Small intestine (tissue), 7 donors: ENCODE data around the gene CFAP65. TPM values are rescaled to one million over a fixed set of nuclear protein-coding genes. Genes with fewer than 3 reads are reported as not detected.

Experiments used
- DNase-seq, 2 donors: peaks; one replicate each; pipeline versions ENCODE4 v3.0.0 to v3.0.0-alpha.2; 2013
- FAIRE-seq: peaks from 2 replicates; lab custom pipeline; 2012; peaks lifted over from hg19 to GRCh38; lab: Jason Lieb, UNC
- H3K27ac ChIP-seq, 3 donors: one replicate each; pipeline ENCODE4 v1.5.1; 2013; ENCODE audit warnings: low read length in 2 of 3, mild to moderate bottlenecking in 2 of 3, control low read depth in 1 of 3, inconsistent platforms in 1 of 3, low read depth in 1 of 3, moderate library complexity in 1 of 3
- H3K27me3 ChIP-seq, 3 donors: one replicate each; pipeline ENCODE4 v1.6.1; 2013; ENCODE audit warnings: low read length in 3 of 3, inconsistent platforms in 1 of 3; ENCODE audit not compliant: control insufficient read depth in 3 of 3, insufficient read depth in 3 of 3
- H3K36me3 ChIP-seq, 3 donors: one replicate each; pipeline ENCODE4 v1.6.1; 2013; ENCODE audit warnings: low read length in 3 of 3, inconsistent platforms in 1 of 3, low read depth in 1 of 3, mild to moderate bottlenecking in 1 of 3, moderate library complexity in 1 of 3; ENCODE audit not compliant: control insufficient read depth in 3 of 3, insufficient read depth in 2 of 3
- H3K4me1 ChIP-seq, 3 donors: one replicate each; pipeline ENCODE4 v1.6.1; 2013; ENCODE audit warnings: low read length in 2 of 3, inconsistent platforms in 1 of 3, low read depth in 1 of 3, mild to moderate bottlenecking in 1 of 3, moderate library complexity in 1 of 3; ENCODE audit not compliant: control insufficient read depth in 3 of 3, insufficient read depth in 2 of 3
- H3K4me3 ChIP-seq, 3 donors: one replicate each; pipeline ENCODE4 v1.5.1; 2013; ENCODE audit warnings: low read length in 3 of 3, control low read depth in 1 of 3, inconsistent platforms in 1 of 3, low read depth in 1 of 3, mild to moderate bottlenecking in 1 of 3, moderate library complexity in 1 of 3
- H3K9me3 ChIP-seq, 2 donors: one replicate each; pipeline ENCODE4 v1.6.1; 2013; ENCODE audit warnings: low read depth in 1 of 2, low read length in 1 of 2; ENCODE audit not compliant: control insufficient read depth in 2 of 2, insufficient read depth in 1 of 2
- WGBS, 3 donors: extraction: QIAGEN DNeasy Blood & Tissue Kit; methylation state at CpG; one replicate each; pipeline ENCODE4 v1.1.7; 2013; 5-methylcytosine and 5-hydroxymethylcytosine counted together
- polyA plus RNA-seq, 4 donors: library from polyadenylated mRNA; stranded (reverse) in 3 of 4; unstranded in 1 of 4; fragments of 200-250 nt in 3 of 4; fragments of 120-200 nt in 1 of 4; gene quantifications; one replicate each; pipeline versions ENCODE4 v1.2.1 to v1.2.3, GENCODE V29; 2013
- donor health status: healthy with polysubstance abuse.
- donor health status: control.
- donor health status: control.
- donor health status: Bipolar disorder and iron deficiency.
- donor health status: healthy.

The CFAP65 gene
- polyA plus RNA-seq, 4 donors = 0.06 to 4.3 (median 1.1) TPM; not detected in 1

- 10 to 12% (median 11%) methylated on average over 7 of the region's 7 CpGs for whole genome bisulfite sequencing, 3 donors
- Histone ChIP-seq H3K4me3 (no peak overlapping the region), H3K9me3 (no peaks in the 10 kb centered on the region), H3K4me1 (peaks cover 0 to 16% (median 4%) of the 10 kb centered on the region in 3 donors), H3K36me3 (no peaks in the 10 kb centered on the region), H3K27ac (no peak overlapping the region), H3K27me3 (peaks cover 17 to 96% (median 47%) of the 10 kb centered on the region in 3 donors)
- no peak for DNase-seq
- no peak for FAIRE-seq
Measured at GRCh38 chr2:218992196-218992595, 49.1 kb downstream of the CFAP65 start.

- DNase-seq (peak in 1 of 2 donors; percentile 57), FAIRE-seq (no peak)
- Histone ChIP-seq H3K27ac (no peak overlapping the region), H3K4me1 (peaks cover 0 to 16% (median 4%) of the 10 kb centered on the region in 3 donors), H3K36me3 (no peaks in the 10 kb centered on the region), H3K27me3 (peaks cover 17 to 100% (median 51%) of the 10 kb centered on the region in 3 donors), H3K9me3 (no peaks in the 10 kb centered on the region), H3K4me3 (no peak overlapping the region)
- 10 to 14% (median 11%) methylated on average over 13 of the region's 13 CpGs for WGBS, 3 donors
Measured at GRCh38 chr2:218991674-218992168, 49.6 kb downstream of the CFAP65 start.

GRCh38 chr2:218990612-218991011 lies 50.7 kb downstream of the CFAP65 start:
- FAIRE-seq (no peak), DNase-seq (no peak)
- H3K27me3 ChIP-seq = peaks cover 14 to 100% (median 59%) of the 10 kb centered on the region in 3 donors
- no peak overlapping the region for H3K27ac ChIP-seq
- no peaks in the 10 kb centered on the region for H3K9me3 ChIP-seq
- H3K4me3 ChIP-seq = no peak overlapping the region
- H3K36me3 ChIP-seq = no peaks in the 10 kb centered on the region
- 14 to 21% (median 15%) methylated on average over 6 of the region's 6 CpGs for WGBS, 3 donors
- H3K4me1 ChIP-seq = peaks cover 0 to 7% (median 2%) of the 10 kb centered on the region in 3 donors

- H3K36me3 ChIP-seq = no peaks in the 10 kb centered on the region
- 13 to 19% (median 16%) methylated on average over 9 of the region's 9 CpGs for WGBS, 3 donors
- peaks cover 0 to 6% (median 2%) of the 10 kb centered on the region in 3 donors for H3K4me1 ChIP-seq
- no peak overlapping the region for H3K27ac ChIP-seq
- H3K4me3 ChIP-seq = no peak overlapping the region
- no peak for DNase-seq
- H3K27me3 ChIP-seq = peaks cover 14 to 98% (median 57%) of the 10 kb centered on the region in 3 donors
- no peaks in the 10 kb centered on the region for H3K9me3 ChIP-seq
- no peak for FAIRE-seq
Measured at GRCh38 chr2:218990052-218990451, 51.3 kb downstream of the CFAP65 start.

GRCh38 chr2:218988650-218989049 lies 52.7 kb downstream of the CFAP65 start:
- H3K4me3 ChIP-seq = no peak overlapping the region
- no peak for DNase-seq
- peaks cover 14 to 98% (median 60%) of the 10 kb centered on the region in 3 donors for H3K27me3 ChIP-seq
- no peak overlapping the region for H3K27ac ChIP-seq
- no peak for FAIRE-seq
- H3K36me3 ChIP-seq = no peaks in the 10 kb centered on the region
- H3K9me3 ChIP-seq = no peaks in the 10 kb centered on the region
- 36 to 45% (median 44%) methylated on average over 2 of the region's 2 CpGs for WGBS, 3 donors
- peaks cover 0 to 8% (median 2%) of the 10 kb centered on the region in 3 donors for H3K4me1 ChIP-seq

- H3K9me3 ChIP-seq = no peaks in the 10 kb centered on the region
- DNase-seq (no peak), FAIRE-seq (no peak)
- H3K36me3 ChIP-seq = no peaks in the 10 kb centered on the region
- H3K27ac ChIP-seq = no peak overlapping the region
- peaks cover 15 to 98% (median 60%) of the 10 kb centered on the region in 3 donors for H3K27me3 ChIP-seq
- peaks cover 0 to 6% (median 1%) of the 10 kb centered on the region in 3 donors for H3K4me1 ChIP-seq
- 33 to 63% (median 62%) methylated on average over 3 of the region's 3 CpGs for WGBS, 3 donors
- H3K4me3 ChIP-seq = no peak overlapping the region
Measured at GRCh38 chr2:218988164-218988563, 53.2 kb downstream of the CFAP65 start.

- Histone ChIP-seq H3K9me3 (peaks cover 0 to 2% of the 10 kb centered on the region in 2 donors), H3K4me3 (no peak overlapping the region), H3K36me3 (no peaks in the 10 kb centered on the region), H3K4me1 (peaks cover 0 to 17% (median 4%) of the 10 kb centered on the region in 3 donors), H3K27me3 (peaks cover 13 to 96% (median 66%) of the 10 kb centered on the region in 3 donors), H3K27ac (no peak overlapping the region)
- no peak for DNase-seq
- 35 to 41% (median 38%) methylated on average over 4 of the region's 4 CpGs for WGBS, 3 donors
- no peak for FAIRE-seq
Measured at GRCh38 chr2:218986148-218986761, 55.1 kb downstream of the CFAP65 start.

- Histone ChIP-seq H3K27me3 (peaks cover 11 to 96% (median 69%) of the 10 kb centered on the region in 3 donors), H3K9me3 (peaks cover 0 to 2% of the 10 kb centered on the region in 2 donors), H3K4me3 (no peak overlapping the region), H3K36me3 (no peaks in the 10 kb centered on the region), H3K4me1 (peaks cover 0 to 23% (median 4%) of the 10 kb centered on the region in 3 donors), H3K27ac (no peak overlapping the region)
- DNase-seq (no peak), FAIRE-seq (no peak)
- 4 to 5% (median 4%) methylated on average over 33 to 49 of the region's 49 CpGs for WGBS, 3 donors
Measured at GRCh38 chr2:218985325-218986091, 55.8 kb downstream of the CFAP65 start.
